B cell (primary cell): ENCODE measurements around the gene EEF1AKMT2. TPM values are rescaled to one million over a fixed set of nuclear protein-coding genes. Genes with fewer than 3 reads are reported as not detected.

Experiments used
- ATAC-seq: fragments of 200-7000 bp; cut with Tn5 transposase; one replicate; pipeline ENCODE4 v1.10.0; 2021; ENCODE audit warnings: low read depth, mild to moderate bottlenecking, moderate number of reproducible peaks, moderate library complexity
- CTCF ChIA-PET: fragments of 350-600 bp; sonication (Branson Sonifier 250); formaldehyde crosslinking; loops from one replicate; lab custom pipeline; 2021; ENCODE audit warnings: antibody characterized with exemption, inconsistent platforms; lab: Charles Lee
- POLR2A ChIA-PET: fragments of 350-600 bp; sonication (Branson Sonifier 250); formaldehyde crosslinking; loops from one replicate; lab custom pipeline; 2021; ENCODE audit warnings: antibody characterized with exemption; lab: Charles Lee
- DNase-seq: peaks from one replicate; pipeline ENCODE4 v3.0.0; 2013
- H2AFZ ChIP-seq: 2 replicates; pipeline ENCODE4 v1.6.1; 2012; ENCODE audit warnings: mild to moderate bottlenecking, low read depth, low read length; ENCODE audit not compliant: insufficient read depth, poor library complexity, severe bottlenecking
- H3K27ac ChIP-seq, 2 donors: 1 replicate in 1 of 2; 2 replicates in 1 of 2; pipeline ENCODE4 v1.5.1; 2012 to 2013; ENCODE audit warnings: low read length in 2 of 2, mild to moderate bottlenecking in 2 of 2, moderate library complexity in 1 of 2
- H3K27me3 ChIP-seq, 4 experiments: fragments of 200-600 bp in 1 of 4; sonication (generic) in 1 of 4; replicated peaks in 1 of 4; 1 replicate in 2 of 4; 2 replicates in 2 of 4; pipeline versions ENCODE4 v1.6.1 to v1.7.0; 2013 to 2016; ENCODE audit warnings: low read length in 3 of 4, mild to moderate bottlenecking in 2 of 4, mixed read lengths in 1 of 4, moderate library complexity in 1 of 4; ENCODE audit not compliant: insufficient read depth in 4 of 4, control insufficient read depth in 3 of 4; ENCODE audit errors: control extremely low read depth in 1 of 4
- H3K36me3 ChIP-seq, 2 experiments: replicated peaks in 1 of 2; 1 replicate in 1 of 2; 2 replicates in 1 of 2; pipeline versions ENCODE4 v1.6.1 to v1.7.1; 2013; ENCODE audit warnings: low read length in 1 of 2; ENCODE audit not compliant: insufficient read depth in 2 of 2, control insufficient read depth in 1 of 2; ENCODE audit errors: control extremely low read depth in 1 of 2, extremely low read depth in 1 of 2
- H3K4me1 ChIP-seq, 2 donors: fragments of 200-600 bp in 1 of 2; sonication (generic) in 1 of 2; 1 replicate in 1 of 2; 2 replicates in 1 of 2; pipeline versions ENCODE4 v1.5.1 to v1.6.1; 2013 to 2017; ENCODE audit warnings: low read length in 2 of 2; ENCODE audit not compliant: control insufficient read depth in 2 of 2, insufficient read depth in 2 of 2
- H3K4me2 ChIP-seq: replicated peaks from 2 replicates; pipeline ENCODE3; 2012; ENCODE audit warnings: mild to moderate bottlenecking, low read depth, low read length; ENCODE audit not compliant: poor library complexity, severe bottlenecking
- H3K4me3 ChIP-seq, 5 experiments: fragments of 200-600 bp in 1 of 5; sonication (generic) in 1 of 5; 1 replicate in 3 of 5; 2 replicates in 2 of 5; pipeline versions ENCODE4 v1.5.1 to v1.7.0; 2011 to 2016; ENCODE audit warnings: low read length in 4 of 5, mild to moderate bottlenecking in 4 of 5, low read depth in 2 of 5, control low read depth in 1 of 5, moderate library complexity in 1 of 5; ENCODE audit not compliant: insufficient read depth in 1 of 5; ENCODE audit errors: control extremely low read depth in 1 of 5, extremely low read depth in 1 of 5
- H3K79me2 ChIP-seq: fragments of 200-600 bp; sonication (generic); one replicate; pipeline ENCODE4 v1.6.0; 2016; ENCODE audit warnings: low read length; ENCODE audit not compliant: control insufficient read depth, insufficient read depth
- H3K9ac ChIP-seq: fragments of 200-600 bp; sonication (generic); 2 replicates; pipeline ENCODE4 v1.6.1; 2017; ENCODE audit warnings: mild to moderate bottlenecking, low read length, moderate library complexity
- H3K9me3 ChIP-seq, 3 donors: one replicate each; pipeline versions ENCODE4 v1.6.1 to v1.7.1; 2013; ENCODE audit warnings: low read length in 2 of 3; ENCODE audit not compliant: control insufficient read depth in 2 of 3, insufficient read depth in 1 of 3; ENCODE audit errors: control extremely low read depth in 1 of 3
- H4K20me1 ChIP-seq: 2 replicates; pipeline ENCODE4 v1.6.0; 2012; ENCODE audit warnings: mild to moderate bottlenecking, low read length; ENCODE audit not compliant: insufficient read depth, control insufficient read depth, poor library complexity, severe bottlenecking
- H3K27ac Mint-ChIP-seq: one replicate; pipeline ENCODE4 v1.8.0; 2021; ENCODE audit warnings: mixed read lengths
- H3K27me3 Mint-ChIP-seq: one replicate; pipeline ENCODE4 v1.8.0; 2021; ENCODE audit warnings: mixed read lengths
- H3K4me1 Mint-ChIP-seq: one replicate; pipeline ENCODE4 v1.8.0; 2021; ENCODE audit warnings: mixed read lengths
- H3K4me3 Mint-ChIP-seq: one replicate; pipeline ENCODE4 v1.8.0; 2021; ENCODE audit warnings: mixed read lengths
- H3K9me3 Mint-ChIP-seq: one replicate; pipeline ENCODE4 v1.8.0; 2022; ENCODE audit warnings: mixed read lengths; ENCODE audit not compliant: insufficient read depth
- EZH2 ChIP-seq: IDR thresholded peaks from 2 replicates; pipeline ENCODE4 v1.6.1; 2012; ENCODE audit warnings: borderline replicate concordance, low read depth, mild to moderate bottlenecking, moderate library complexity, low read length; ENCODE audit not compliant: insufficient read depth, poor library complexity, severe bottlenecking
- WGBS: methylation state at CpG from one replicate; pipeline ENCODE4 v1.1.5; 2013; ENCODE audit warnings: missing lambda C conversion rate; ENCODE audit not compliant: insufficient coverage; 5-methylcytosine and 5-hydroxymethylcytosine counted together
- intact Hi-C: fragments of 100-400 bp; cut with micrococcal nuclease; formaldehyde crosslinking; loops from one replicate; pipeline ENCODE4 v1.10.0; 2022
- polyA plus RNA-seq: library from polyadenylated mRNA; depleted of rRNA; stranded (reverse); fragments of >200 nt; gene quantifications from 2 replicates; pipeline ENCODE4 v1.2.3, GENCODE V29; 2012
- total RNA-seq, 2 donors: library from RNA; stranded (reverse); fragments of 120-200 nt in 1 of 2; gene quantifications; 1 replicate in 1 of 2; 2 replicates in 1 of 2; pipeline versions ENCODE4 v1.2.3 to v1.2.4, GENCODE V29; 2013 to 2022
- TF ChIP-seq, protein P1 (sequence below): fragments of 200-600 bp; IDR thresholded peaks from one replicate; pipeline ENCODE4 v1.8.0; 2022; ENCODE audit warnings: antibody characterized with exemption, mild to moderate bottlenecking

The EEF1AKMT2 gene
- total and polyA plus RNA-seq, 2 donors (not counting 1 experiment from before 2014, with no cell fraction given) = 8.8 to 15.0 TPM

DNA sequence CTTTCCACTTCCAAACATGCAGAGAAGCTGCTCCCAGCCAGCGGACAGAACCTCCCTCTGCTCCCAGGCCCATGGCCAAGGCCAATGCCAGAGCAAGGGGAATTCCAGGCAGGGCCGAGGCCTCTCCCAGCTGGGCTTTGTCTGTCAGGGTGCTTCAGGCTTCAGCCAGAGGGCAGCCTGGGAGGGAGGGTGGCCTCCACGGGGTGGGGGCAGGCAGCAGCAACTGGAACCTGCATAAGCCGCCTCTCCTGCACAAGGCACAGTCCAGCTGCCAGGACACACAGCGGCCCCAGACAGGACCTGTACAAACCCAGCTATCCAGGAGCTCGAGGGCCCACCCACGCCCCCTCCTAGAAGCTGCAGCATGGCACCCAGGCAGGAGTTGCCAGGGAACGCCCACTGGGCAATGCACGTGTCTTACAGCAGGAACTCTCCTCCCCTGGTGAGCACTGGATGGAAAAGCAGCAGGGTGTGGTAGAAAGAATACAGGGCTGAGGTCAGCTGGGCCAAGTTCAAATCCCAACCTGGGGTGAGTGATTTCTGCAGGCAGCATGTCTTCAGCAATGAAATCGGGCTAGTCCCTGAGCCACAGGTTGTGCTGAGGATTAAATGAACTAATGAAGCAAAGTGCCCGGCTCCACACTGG lies 55.1 kb downstream of the EEF1AKMT2 start:
- Mint-ChIP-seq H3K4me1 (peaks cover 98% of the 10 kb centered on the region), H3K27me3 (no peaks in the 10 kb centered on the region), H3K27ac (peak overlapping the region; percentile 79), H3K9me3 (no peaks in the 10 kb centered on the region), H3K4me3 (peak overlapping the region; percentile 66)
- H3K4me3 ChIP-seq = no peak overlapping the region
- peaks cover 94 to 100% of the 10 kb centered on the region in 2 donors for H3K4me1 ChIP-seq
- peaks cover 100% of the 10 kb centered on the region for H3K79me2 ChIP-seq
- DNase-seq (no peak), ATAC-seq (no peak)
- TF ChIP-seq, protein P1, sequence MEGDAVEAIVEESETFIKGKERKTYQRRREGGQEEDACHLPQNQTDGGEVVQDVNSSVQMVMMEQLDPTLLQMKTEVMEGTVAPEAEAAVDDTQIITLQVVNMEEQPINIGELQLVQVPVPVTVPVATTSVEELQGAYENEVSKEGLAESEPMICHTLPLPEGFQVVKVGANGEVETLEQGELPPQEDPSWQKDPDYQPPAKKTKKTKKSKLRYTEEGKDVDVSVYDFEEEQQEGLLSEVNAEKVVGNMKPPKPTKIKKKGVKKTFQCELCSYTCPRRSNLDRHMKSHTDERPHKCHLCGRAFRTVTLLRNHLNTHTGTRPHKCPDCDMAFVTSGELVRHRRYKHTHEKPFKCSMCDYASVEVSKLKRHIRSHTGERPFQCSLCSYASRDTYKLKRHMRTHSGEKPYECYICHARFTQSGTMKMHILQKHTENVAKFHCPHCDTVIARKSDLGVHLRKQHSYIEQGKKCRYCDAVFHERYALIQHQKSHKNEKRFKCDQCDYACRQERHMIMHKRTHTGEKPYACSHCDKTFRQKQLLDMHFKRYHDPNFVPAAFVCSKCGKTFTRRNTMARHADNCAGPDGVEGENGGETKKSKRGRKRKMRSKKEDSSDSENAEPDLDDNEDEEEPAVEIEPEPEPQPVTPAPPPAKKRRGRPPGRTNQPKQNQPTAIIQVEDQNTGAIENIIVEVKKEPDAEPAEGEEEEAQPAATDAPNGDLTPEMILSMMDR = no peak
- TF ChIP-seq EZH2 = no peak
- intact Hi-C loops = no loop called here
- H3K9ac ChIP-seq = peak overlapping the region; percentile 4
- H3K36me3 ChIP-seq = peaks cover 0 to 29% of the 10 kb centered on the region in 2 experiments
- no peaks in the 10 kb centered on the region for H3K27me3 ChIP-seq
- POLR2A ChIA-PET = interaction anchor here (0.6 to 0.9 kb wide), 2 partner anchors 18 to 69 kb away, joined by 3 read pairs; no protein-coding TSS in a partner anchor
- peak overlapping the region; percentile 14 to 98 for H3K27ac ChIP-seq
- no peaks in the 10 kb centered on the region for H3K9me3 ChIP-seq
- CTCF ChIA-PET = interaction anchor here (0.8 to 7.9 kb wide), 4 partner anchors 12 to 204 kb away, joined by 3 to 353 read pairs (median 4); no protein-coding TSS in a partner anchor
- peak overlapping the region; percentile 90 for H3K4me2 ChIP-seq
- peaks cover 64% of the 10 kb centered on the region for H4K20me1 ChIP-seq
- WGBS = 87% methylated on average over 11 of the region's 11 CpGs
- no peak overlapping the region for H2AFZ ChIP-seq
